Panc1 (cell line): Measurements from ENCODE around the gene TMA7.

Source experiments
- POLR2AphosphoS5 ChIP-seq: IDR thresholded peaks from 2 replicates; pipeline ENCODE4 v1.6.1; 2012; ENCODE audit warnings: mild to moderate bottlenecking, low read depth, low read length, moderate library complexity
- TCF7L2 ChIP-seq: IDR thresholded peaks from 2 replicates; pipeline ENCODE4 v1.6.1; 2011; ENCODE audit warnings: mild to moderate bottlenecking, low read depth, low read length, inconsistent platforms
- TF ChIP-seq, protein P1 (sequence below): fragments of 450-650 bp; IDR thresholded peaks from 2 replicates; pipeline ENCODE4 v1.5.1; 2017; ENCODE audit warnings: mild to moderate bottlenecking

GRCh38 chr3:48441940-48442339 lies 1.9 kb downstream of the TMA7 start:
- TF ChIP-seq POLR2AphosphoS5 (no peak), TCF7L2 (no peak)
- TF ChIP-seq, protein P1, sequence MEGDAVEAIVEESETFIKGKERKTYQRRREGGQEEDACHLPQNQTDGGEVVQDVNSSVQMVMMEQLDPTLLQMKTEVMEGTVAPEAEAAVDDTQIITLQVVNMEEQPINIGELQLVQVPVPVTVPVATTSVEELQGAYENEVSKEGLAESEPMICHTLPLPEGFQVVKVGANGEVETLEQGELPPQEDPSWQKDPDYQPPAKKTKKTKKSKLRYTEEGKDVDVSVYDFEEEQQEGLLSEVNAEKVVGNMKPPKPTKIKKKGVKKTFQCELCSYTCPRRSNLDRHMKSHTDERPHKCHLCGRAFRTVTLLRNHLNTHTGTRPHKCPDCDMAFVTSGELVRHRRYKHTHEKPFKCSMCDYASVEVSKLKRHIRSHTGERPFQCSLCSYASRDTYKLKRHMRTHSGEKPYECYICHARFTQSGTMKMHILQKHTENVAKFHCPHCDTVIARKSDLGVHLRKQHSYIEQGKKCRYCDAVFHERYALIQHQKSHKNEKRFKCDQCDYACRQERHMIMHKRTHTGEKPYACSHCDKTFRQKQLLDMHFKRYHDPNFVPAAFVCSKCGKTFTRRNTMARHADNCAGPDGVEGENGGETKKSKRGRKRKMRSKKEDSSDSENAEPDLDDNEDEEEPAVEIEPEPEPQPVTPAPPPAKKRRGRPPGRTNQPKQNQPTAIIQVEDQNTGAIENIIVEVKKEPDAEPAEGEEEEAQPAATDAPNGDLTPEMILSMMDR, result no peak
